HepG2 (cell line): Measurements from ENCODE around the gene STH. TPM values are rescaled to one million over a fixed set of nuclear protein-coding genes. Genes with fewer than 3 reads are reported as not detected.

Experiments
- ADNP ChIP-seq: sonication (generic); formaldehyde crosslinking; IDR thresholded peaks from 2 replicates; pipeline ENCODE4 v1.4.0; 2020; ENCODE audit warnings: missing genetic modification reagents
- FOXA3 ChIP-seq: IDR thresholded peaks from 2 replicates; pipeline ENCODE4 v1.6.1; 2016; ENCODE audit warnings: missing genetic modification reagents, missing compliant biosample characterization
- GLI4 ChIP-seq: sonication (generic); formaldehyde crosslinking; IDR thresholded peaks from 2 replicates; pipeline ENCODE4 v1.5.1; 2020; ENCODE audit warnings: missing genetic modification reagents, mild to moderate bottlenecking, moderate library complexity, borderline replicate concordance
- HES4 ChIP-seq: sonication (generic); formaldehyde crosslinking; IDR thresholded peaks from 2 replicates; pipeline ENCODE4 v1.9.0; 2021; ENCODE audit warnings: mild to moderate bottlenecking, missing genetic modification reagents, borderline replicate concordance
- HNF4G ChIP-seq, 2 experiments: sonication (generic) in 1 of 2; formaldehyde crosslinking in 1 of 2; IDR thresholded peaks; 2 replicates each; pipeline versions ENCODE4 v1.4.0 to v1.6.1; 2011 to 2020; ENCODE audit warnings: borderline replicate concordance in 2 of 2, low read depth in 2 of 2, mild to moderate bottlenecking in 2 of 2, low read length in 1 of 2, missing genetic modification reagents in 1 of 2, moderate library complexity in 1 of 2
- ISL2 ChIP-seq: sonication (generic); formaldehyde crosslinking; IDR thresholded peaks from 2 replicates; pipeline ENCODE4 v1.5.0; 2020; ENCODE audit warnings: missing genetic modification reagents
- MLLT10 ChIP-seq: sonication (generic); formaldehyde crosslinking; IDR thresholded peaks from 2 replicates; pipeline ENCODE4 v1.4.0; 2020; ENCODE audit warnings: missing genetic modification reagents
- PATZ1 ChIP-seq: sonication (generic); formaldehyde crosslinking; IDR thresholded peaks from 2 replicates; pipeline ENCODE4 v1.4.0; 2020; ENCODE audit warnings: missing genetic modification reagents
- SPEN ChIP-seq: sonication (generic); formaldehyde crosslinking; IDR thresholded peaks from 2 replicates; pipeline ENCODE4 v1.5.1; 2020; ENCODE audit warnings: low read depth, mild to moderate bottlenecking, missing genetic modification reagents
- TFDP2 ChIP-seq: sonication (generic); formaldehyde crosslinking; IDR thresholded peaks from 2 replicates; pipeline ENCODE4 v1.4.0; 2020; ENCODE audit warnings: missing genetic modification reagents
- YY1 ChIP-seq: IDR thresholded peaks from 2 replicates; pipeline ENCODE4 v1.6.1; 2011; ENCODE audit warnings: low read length, low read depth, moderate library complexity, mild to moderate bottlenecking; ENCODE audit not compliant: insufficient read depth, insufficient replicate concordance
- ZMYM4 ChIP-seq: sonication (generic); formaldehyde crosslinking; IDR thresholded peaks from 2 replicates; pipeline ENCODE4 v1.8.1; 2023; ENCODE audit warnings: mild to moderate bottlenecking, missing genetic modification reagents
- ZNF160 ChIP-seq: sonication (generic); formaldehyde crosslinking; IDR thresholded peaks from 2 replicates; pipeline ENCODE4 v1.8.0; 2022; ENCODE audit warnings: mild to moderate bottlenecking, inconsistent platforms, missing genetic modification reagents
- ZNF44 ChIP-seq: sonication (generic); formaldehyde crosslinking; IDR thresholded peaks from 2 replicates; pipeline ENCODE4 v1.5.1; 2020; ENCODE audit warnings: mild to moderate bottlenecking, missing genetic modification reagents
- ZNF501 ChIP-seq: sonication (generic); formaldehyde crosslinking; IDR thresholded peaks from 2 replicates; pipeline ENCODE4 v1.5.1; 2020; ENCODE audit warnings: mild to moderate bottlenecking, moderate library complexity, missing genetic modification reagents
- ZNF512B ChIP-seq: sonication (generic); formaldehyde crosslinking; IDR thresholded peaks from 2 replicates; pipeline ENCODE4 v1.5.1; 2020; ENCODE audit warnings: missing genetic modification reagents, mild to moderate bottlenecking, borderline replicate concordance
- ZNF607 ChIP-seq: sonication (generic); formaldehyde crosslinking; IDR thresholded peaks from 2 replicates; pipeline ENCODE4 v1.5.1; 2020; ENCODE audit warnings: missing genetic modification reagents, mild to moderate bottlenecking, borderline replicate concordance
- ZNF747 ChIP-seq: sonication (generic); formaldehyde crosslinking; IDR thresholded peaks from 2 replicates; pipeline ENCODE4 v1.8.1; 2023; ENCODE audit warnings: missing genetic modification reagents, mild to moderate bottlenecking, borderline replicate concordance
- ZNF777 ChIP-seq: sonication (generic); formaldehyde crosslinking; IDR thresholded peaks from 2 replicates; pipeline ENCODE4 v1.4.0; 2020; ENCODE audit warnings: missing genetic modification reagents
- polyA plus RNA-seq, 8 experiments: library from polyadenylated mRNA; depleted of rRNA in 3 of 8; stranded (reverse) in 7 of 8; unstranded in 1 of 8; fragments of >200 nt; fragmentation: Illumina TruSeq in 4 of 8; extraction: Trizol in 4 of 8; gene quantifications; 2 replicates each; pipeline versions ENCODE4 v1.2.1 to v1.2.3, GENCODE V29; 2011 to 2016; ENCODE audit warnings: low read depth in 4 of 8, missing spikeins in 1 of 8, mixed read lengths in 1 of 8; ENCODE audit not compliant: insufficient read depth in 1 of 8
- total RNA-seq, 5 experiments: library from RNA; depleted of rRNA; stranded (reverse); fragments of >200 nt; fragmentation: Illumina TruSeq; extraction: Trizol; gene quantifications; 2 replicates each; pipeline ENCODE4 v1.2.3, GENCODE V29; 2016; ENCODE audit warnings: low read depth in 1 of 5
- TF ChIP-seq, protein P1 (sequence below): sonication (generic); formaldehyde crosslinking; IDR thresholded peaks from 2 replicates; pipeline ENCODE4 v1.5.1; 2020; ENCODE audit warnings: missing genetic modification reagents, mild to moderate bottlenecking, borderline replicate concordance

Gene STH
- total and polyA plus RNA-seq, 2 of the 13 experiments (the other 11 are each of a cell fraction or from before 2014, with no cell fraction given): not detected

- TF ChIP-seq PATZ1 (no peak), ZNF777 (CRISPR knock-in tag) (no peak), ZMYM4 (peak; percentile 35; the same call in 1 of the 2 replicates), TFDP2 (CRISPR knock-in tag) (no peak), GLI4 (CRISPR knock-in tag) (no peak), HNF4G (IDR thresholded peaks at IDR 0.05; ENCODE audit: borderline replicate concordance, low read depth, low read length) (no peak), HNF4G (CRISPR knock-in tag; IDR thresholded peaks at IDR 0.05; ENCODE audit: borderline replicate concordance, low read depth) (no peak), ISL2 (CRISPR knock-in tag) (no peak), YY1 (no peak), HES4 (CRISPR knock-in tag) (peak; percentile 55; the same call in 1 of the 2 replicates), ZNF160 (no peak; the same call in 1 of the 2 replicates), FOXA3 (no peak), ZNF501 (CRISPR knock-in tag) (peak; percentile 50; the same call in 1 of the 2 replicates), ZNF44 (no peak), ZNF607 (CRISPR knock-in tag) (0 out of 2 replicates have a peak, but pooled peaks have one; percentile 55), ZNF747 (CRISPR knock-in tag) (peak; percentile 41; the same call in 1 of the 2 replicates), MLLT10 (CRISPR knock-in tag) (no peak), ADNP (CRISPR knock-in tag) (no peak), ZNF512B (no peak), SPEN (CRISPR knock-in tag) (peak; percentile 18; the same call in 1 of the 2 replicates)
- TF ChIP-seq, protein P1, sequence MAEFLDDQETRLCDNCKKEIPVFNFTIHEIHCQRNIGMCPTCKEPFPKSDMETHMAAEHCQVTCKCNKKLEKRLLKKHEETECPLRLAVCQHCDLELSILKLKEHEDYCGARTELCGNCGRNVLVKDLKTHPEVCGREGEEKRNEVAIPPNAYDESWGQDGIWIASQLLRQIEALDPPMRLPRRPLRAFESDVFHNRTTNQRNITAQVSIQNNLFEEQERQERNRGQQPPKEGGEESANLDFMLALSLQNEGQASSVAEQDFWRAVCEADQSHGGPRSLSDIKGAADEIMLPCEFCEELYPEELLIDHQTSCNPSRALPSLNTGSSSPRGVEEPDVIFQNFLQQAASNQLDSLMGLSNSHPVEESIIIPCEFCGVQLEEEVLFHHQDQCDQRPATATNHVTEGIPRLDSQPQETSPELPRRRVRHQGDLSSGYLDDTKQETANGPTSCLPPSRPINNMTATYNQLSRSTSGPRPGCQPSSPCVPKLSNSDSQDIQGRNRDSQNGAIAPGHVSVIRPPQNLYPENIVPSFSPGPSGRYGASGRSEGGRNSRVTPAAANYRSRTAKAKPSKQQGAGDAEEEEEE: no peak
Observed at GRCh38 chr17:46011711-46012505, 12.9 kb downstream of the STH start (continued).
